GM21360 (cell line): ENCODE results near the gene NOL11.
"Not testable (repeated sequence)": the region's sequence is repeated elsewhere in the genome, so short reads cannot be mapped to it uniquely, and the experiment has no call there.

Experiments
- ATAC-seq: cut with Tn5 transposase; IDR thresholded peaks from one replicate; pipeline ENCODE4 v1.9.1; 2021; ENCODE audit warnings: mild to moderate bottlenecking, moderate library complexity; ENCODE audit not compliant: unreplicated experiment

NOL11 gene

DNA sequence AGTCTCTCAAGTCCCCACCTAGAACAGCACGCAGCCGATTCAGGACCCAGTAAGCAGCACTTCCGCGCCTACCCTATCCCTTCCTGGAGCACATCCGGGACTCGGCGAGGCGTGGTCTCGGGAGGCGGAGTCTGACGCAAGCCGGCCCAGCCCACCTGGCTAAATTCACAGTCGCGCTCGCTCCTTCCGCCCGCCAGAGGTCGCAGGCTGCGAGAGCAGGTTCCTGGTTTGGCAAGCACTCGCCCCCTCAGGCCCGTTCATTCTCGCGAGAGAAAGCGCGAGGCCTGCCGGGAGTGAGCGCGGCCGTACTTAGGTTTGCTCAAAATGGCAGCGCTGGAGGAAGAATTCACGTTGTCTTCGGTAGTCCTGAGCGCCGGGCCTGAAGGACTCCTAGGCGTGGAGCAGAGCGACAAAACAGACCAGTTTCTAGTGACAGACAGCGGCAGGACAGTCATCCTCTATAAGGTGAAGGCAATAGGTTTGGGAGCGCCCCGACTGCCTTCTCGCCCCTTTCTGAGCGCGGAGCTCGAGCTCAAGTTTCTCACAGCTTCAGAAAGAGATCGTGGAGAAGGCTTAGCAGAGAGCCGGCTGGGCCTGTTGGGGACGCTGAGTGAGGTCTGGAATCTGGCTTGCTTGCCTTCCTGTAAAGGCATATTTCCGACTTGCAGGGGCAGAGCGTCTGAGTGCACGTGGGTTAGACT, at the start of gene NOL11:
TSS of gene NOL11 (plus strand) at position 313 of the 701 bp plus-strand sequence. CDS start at position 325, 12 bp downstream.
- peak; percentile 96 for ATAC-seq

DNA sequence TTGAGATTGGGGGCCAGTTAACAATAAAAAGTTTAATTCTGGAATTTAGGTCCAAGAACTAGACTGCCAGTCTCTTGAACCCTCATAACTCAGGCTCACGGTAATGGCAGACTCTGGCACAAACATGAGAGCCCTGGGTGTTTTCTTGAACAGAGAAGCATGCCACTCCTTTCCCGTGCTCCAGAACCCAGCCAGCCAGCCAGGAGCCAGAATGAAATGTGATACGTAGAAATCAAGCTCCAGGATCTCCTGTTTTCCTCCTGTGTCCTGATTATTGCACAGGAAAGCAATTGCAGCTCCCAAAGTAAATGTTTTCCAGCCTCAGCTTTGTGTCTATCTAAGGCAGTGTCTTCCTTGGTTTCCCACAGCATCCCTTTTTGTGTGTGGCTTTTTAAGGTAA, 46.2 kb upstream of the NOL11 start:
- no peak for ATAC-seq

DNA sequence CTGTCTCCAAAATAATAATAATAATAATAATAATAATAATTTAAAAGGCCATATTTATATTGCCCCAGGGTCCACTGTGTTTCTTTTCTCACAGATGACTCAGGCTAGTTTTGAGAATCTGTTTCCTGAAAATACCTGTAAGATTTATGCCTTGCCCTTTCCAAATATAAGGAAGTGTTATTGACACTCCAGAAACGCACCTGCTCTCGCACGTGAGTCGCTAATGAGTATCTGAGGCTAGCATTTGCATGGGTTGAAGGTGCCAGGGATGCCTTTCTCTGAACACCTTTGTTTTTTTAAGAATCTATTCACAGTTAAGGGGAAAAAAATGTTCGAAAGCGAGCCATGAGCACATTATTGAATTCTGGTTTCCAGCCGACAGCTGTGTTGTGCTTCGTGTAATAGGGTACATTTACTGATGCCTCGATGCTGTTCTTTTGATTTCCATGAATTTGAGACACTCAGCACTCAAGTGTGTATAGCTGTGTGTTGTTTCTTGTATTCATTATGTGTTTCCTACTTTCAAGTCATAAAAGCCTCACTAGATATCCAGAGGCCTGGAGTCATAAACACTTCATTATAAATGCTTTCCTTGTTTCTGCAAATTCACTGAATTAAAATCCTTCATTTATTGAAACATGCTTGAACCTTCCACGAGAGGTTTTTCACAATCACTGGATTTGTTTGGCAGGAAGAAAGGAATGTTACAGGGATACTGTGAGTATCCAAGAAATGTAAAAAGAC, 45.0 kb upstream of the NOL11 start:
- ATAC-seq, result no peak

DNA sequence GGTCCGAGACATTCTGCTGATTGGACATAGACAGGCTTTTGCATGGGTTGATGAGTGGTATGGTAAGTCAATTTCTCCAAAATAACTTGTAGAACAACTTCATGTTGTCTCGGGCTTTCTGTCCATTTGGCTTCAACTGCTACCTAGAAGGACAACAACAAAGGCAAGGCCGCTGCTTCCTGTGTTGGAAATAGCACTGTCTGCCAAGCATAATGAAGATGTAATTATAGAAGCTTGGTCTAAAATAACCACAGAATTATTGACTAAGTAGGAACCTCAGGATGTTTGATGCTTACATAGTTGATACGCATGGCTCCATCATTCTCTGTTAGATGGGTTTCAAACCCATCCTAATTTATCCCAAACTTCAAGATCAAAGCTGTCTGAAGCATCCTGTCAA, 42.3 kb upstream of the NOL11 start:
- ATAC-seq, result no peak

DNA sequence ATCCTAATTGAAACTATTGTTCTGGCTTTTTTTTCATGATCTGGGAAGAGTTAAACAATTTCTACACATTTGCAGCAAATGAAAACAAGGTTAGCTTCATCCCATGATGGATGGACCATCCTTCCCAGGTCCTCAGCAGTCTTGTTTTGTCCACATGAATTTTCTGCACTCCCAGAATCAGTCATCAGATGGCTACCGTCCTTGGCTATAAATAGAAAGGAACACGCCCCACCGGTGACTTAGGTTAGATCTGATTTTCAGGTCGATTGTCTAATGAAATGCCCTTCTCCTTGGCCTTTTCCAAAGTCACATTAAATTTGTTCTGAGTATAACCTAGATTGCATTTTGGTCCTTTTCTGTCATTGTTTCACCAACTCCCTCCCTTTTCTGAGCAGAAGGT, 41.4 kb upstream of the NOL11 start:
- no peak for ATAC-seq

DNA sequence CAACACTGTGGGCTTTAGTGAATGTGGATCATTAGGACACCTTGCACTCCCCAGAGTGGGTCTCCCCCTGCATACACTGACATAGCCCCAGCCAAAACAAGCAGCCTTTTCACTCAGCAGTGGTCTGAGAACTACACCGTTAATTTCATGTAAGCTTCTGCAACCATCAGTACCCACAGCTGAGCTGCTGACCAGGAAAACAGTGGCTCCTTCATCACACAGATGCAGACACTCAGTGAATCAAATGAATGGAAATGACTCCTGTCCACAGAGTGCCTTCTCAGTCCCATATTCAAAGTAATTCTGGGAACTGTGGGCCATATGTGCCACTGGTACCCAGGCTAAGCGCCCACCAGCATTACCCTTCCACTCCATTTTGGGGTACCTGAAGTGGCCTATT, 39.3 kb upstream of the NOL11 start:
- ATAC-seq, result no peak

DNA sequence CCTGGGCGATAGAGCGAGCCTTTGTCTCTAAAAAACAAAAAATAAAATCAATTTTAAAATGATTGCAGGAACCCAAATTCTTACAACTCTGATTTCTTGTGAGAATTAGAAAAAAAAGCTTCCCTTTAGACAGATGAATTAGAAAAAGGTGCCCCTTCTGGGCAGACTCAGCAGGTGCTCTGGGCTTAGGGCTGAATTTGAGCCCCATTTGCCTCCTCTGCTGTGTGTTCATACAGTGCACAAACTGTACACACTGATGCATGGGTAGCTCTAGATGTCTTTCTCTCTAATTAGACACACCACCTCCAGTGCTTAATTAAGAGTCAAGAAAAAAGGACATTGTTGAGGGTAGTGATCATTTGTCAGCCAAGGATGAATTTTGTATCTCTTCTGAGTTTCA, 38.5 kb upstream of the NOL11 start:
- no peak for ATAC-seq

DNA sequence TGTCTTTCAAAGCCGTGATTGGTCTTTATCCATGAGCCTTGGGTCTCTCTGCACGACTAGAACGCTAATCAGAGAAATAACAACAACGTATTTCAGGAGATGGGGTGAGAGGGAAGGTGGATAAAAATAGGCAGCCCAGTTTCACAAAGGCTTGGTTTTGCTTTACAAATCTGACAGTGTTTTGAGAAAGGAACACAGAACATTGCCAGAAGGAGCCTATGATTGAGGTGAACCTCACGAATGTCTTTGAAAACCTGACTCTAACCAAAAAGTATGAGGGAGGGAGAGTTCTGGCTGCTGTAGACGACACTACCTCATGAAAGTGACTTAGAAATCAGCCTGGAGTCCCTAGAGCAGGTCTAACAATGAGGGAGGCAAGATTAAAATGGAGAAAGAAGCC, 38.0 kb upstream of the NOL11 start:
- ATAC-seq, result no peak

DNA sequence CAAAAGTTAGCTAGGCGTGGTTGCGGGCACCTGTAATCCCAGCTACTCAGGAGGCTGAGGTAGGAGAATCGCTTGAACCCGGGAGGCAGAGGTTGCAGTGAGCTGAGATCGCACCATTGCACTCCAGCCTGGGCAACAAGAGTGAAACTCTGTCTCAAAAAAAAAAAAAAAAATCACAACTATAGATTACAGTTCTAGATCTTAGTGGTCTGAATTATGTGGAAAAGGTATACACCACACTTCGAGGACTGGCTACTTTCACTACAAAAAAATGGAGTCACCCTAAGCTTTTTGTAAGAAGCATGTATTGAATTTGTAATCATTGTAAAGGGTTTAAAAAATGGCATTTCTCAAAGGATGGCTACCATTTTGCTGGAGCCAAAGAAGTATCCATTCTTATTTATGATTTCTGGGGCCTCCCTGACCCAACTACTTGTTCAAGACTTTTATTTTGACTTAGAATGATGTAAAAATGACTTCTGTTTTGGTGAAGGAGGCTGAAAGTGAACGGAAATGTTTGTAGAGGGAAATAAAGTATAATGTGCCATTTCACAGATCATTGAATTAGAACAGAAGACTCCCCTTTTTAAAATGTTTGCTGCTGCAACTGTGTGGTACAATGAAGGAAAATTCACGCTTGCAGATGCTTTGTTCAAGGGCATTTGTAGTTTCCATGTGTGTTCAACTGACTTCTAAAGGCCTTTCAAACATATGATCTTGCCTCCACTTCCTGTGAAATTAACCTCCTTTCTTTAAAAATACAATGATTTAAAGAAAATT, 37.1 kb upstream of the NOL11 start:
- ATAC-seq, result no peak

DNA sequence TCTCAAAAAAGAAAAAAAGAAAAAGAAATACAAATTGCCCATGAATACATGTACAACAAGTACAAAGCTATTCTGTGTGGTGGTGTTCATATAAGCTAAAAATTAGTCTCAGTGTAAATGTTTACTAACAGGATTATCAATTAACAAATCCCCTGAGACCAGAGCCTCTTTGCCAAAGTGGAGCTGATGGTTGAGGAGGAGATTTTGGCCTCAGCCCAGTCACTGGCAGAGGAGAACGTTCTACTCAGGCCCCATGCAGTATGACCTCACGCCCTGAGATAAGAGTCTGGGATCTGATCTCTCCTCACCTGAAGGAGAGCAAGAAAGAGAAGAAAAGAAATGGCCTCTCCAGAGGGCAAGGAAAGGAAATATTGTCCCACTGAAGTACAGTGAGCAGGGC, 35.5 kb upstream of the NOL11 start:
- no peak for ATAC-seq

DNA sequence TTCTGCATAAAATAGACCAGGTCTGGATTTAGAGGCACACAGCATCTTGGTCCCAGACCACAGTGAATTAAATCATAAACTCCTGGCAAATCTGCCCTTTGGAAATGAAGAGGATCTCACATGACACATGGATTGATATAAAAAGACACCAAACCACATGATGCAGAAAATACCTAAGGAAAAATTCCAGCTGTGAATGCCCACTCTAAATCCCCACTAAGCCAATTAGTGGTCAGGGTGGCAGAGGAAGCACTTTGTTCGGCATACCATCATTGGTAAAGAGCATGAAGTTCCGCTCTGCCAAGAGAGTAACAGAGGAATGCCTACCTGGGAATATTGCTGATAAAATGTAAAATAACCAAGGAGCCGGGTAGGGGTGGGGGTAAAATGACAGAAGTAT, 32.4 kb upstream of the NOL11 start:
- no peak for ATAC-seq

DNA sequence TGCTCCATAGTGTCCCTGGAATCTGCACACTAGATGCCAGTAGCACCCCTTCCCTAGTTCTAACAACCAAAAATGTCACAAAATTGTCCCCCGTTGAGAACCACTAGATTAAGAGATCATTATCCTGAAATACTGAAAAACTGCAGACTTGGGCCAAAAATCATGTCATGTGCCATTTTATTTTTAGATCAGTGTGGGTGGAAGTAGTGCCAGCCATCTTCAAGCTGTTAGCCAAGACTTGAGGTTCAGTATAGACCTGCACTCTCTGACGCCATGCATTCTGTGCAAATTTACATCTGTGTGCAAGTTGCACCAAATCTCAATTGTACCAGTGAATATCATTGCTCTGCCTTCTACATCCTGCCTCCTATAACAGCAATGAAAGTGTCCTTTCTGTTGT, 31.5 kb upstream of the NOL11 start:
- no peak for ATAC-seq

DNA sequence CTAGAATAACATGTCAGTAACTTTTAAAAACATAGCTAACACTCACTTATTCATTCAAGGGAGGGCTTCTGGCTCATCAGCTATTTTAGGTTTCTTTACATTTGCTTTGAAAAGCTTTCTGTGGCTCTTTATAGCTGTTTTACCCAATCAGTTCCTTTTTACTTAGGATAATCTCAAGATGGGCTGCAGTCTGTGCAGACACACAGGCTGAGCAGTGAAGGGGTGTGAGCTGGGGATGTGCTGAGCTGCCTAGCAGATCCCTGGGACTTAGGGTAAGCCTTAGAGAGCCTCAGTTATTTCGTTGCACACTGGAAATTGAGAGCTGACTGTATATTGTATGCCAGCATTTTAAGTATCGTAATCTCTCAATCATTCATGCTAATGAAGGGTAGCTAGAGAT, 30.2 kb upstream of the NOL11 start:
- ATAC-seq, result no peak

DNA sequence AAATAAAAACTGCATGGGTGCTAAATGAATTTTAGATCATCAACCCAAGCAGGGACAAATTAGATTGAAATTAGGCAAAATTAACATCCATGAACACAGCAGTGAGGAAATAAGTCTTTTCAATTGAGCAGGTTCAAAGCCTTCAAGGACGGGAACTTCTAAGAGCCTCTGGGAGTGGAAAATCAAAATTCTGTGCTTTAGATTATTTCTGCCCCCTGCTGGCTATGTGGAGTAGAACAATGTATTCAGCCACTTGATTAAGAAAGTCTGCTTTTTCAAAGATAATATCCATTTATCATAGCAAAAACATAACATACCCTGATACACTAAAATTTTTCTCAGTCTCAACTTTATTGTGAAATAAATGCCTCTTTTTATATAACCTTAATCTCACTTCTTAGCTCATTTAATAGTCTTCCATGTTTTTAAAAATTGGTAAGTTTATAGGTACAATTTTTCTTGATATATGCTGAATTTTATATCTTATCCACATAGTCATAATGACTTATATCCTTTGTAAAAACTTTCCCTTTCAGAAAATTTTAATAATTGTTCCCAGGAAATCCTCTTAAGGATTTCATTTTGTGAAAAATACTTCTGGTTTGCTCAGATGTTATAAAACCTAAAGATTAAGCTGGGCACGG, 28.1 kb upstream of the NOL11 start:
- ATAC-seq, result no peak

DNA sequence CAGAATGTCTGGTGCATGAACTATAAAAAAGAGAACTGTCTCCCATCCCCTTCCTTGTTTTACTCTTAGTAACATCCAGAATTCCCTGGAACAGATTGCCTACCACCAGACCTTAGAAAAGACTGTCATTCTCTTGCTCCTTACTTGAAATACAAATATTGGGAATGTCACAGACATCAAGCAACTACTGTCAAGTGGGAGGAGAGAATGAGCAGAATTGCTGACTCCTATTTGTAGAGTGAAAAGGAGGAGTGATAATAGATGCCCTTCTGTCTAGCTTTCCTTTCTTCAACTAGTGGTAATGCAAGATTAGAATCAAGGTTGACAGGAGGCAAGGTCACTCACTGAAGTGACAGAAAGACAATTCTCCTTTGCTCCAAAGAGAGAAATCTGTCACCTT, 23.9 kb upstream of the NOL11 start:
- no peak for ATAC-seq

DNA sequence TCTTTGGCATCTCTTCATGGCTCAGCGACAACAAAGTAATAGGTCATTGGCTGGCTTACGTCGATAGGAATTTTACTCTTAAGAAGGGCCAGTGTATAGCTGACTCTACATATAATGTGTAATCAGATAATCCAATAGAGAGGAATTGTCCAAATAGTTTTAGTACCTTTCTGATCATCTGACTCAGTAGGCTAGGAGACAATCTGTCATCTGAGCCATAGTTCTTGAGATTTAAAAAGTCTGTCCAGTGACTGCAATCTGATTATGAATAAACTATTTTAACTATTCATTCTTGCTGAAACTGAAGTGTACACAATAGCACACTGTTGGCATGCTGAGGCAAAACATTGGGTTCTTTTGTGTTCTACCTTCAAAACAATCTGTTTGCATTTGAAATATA, 21.4 kb upstream of the NOL11 start:
- no peak for ATAC-seq

DNA sequence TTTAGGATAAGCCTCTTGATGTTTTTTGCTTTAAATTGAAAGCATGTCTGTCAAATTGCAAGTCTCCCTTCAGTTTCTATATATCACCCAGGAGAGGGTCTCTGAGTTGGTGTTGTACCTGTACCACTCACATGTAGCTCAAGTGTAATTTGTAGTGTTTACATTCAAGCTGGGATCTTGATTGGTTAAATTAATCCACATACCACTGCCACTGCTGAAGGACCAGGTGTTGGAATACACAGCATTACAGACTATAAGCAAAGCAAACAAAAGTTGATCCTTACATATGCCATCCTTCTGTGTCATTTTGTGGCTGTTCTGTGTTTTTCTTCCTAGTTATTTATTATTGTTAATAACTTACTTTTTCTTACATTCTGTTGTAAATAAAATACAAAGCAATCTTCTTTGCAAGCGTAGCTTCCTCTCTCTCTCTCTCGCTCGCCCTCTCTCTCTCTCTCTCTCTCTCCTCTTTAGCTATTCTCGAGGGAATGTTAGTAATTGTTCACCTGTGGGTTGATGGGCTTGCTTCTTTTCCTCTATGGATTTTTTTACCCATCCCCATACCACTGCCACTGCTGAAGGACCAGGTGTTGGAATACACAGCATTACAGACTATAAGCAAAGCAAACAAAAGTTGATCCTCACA, 20.8 kb upstream of the NOL11 start:
- ATAC-seq, result no peak

DNA sequence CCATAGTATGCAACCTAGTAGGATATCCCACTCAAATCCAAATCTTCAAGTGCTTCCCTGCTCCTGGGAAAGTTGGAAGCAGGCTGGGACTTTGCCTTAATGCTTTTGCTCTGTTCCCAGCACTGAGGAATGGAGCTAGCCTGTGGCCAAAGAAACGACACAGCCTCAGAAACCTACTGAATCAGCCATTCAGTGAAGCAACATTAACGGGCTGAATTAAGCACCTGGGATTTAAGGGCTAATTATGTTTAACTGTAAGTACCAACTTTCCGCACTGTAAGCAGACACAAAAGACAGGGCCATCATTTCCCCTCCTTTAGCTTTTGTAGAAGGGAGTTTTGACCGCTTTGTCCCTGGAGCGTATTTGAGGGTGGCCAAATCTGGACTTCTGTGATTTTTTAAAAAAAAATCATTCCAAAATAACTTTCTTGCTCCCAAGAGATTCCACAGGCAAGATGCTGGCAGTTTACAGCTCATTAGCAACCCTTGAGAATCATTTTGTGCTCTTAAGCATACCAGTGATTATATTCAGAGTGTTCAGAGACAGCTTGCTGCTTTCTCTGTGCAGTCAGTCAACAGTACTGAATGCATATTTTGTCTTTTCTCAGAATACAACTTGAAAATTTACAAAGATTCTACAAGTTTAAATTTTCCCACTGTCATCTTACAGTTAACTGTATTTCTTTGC, 17.6 kb upstream of the NOL11 start:
- ATAC-seq, result no peak

DNA sequence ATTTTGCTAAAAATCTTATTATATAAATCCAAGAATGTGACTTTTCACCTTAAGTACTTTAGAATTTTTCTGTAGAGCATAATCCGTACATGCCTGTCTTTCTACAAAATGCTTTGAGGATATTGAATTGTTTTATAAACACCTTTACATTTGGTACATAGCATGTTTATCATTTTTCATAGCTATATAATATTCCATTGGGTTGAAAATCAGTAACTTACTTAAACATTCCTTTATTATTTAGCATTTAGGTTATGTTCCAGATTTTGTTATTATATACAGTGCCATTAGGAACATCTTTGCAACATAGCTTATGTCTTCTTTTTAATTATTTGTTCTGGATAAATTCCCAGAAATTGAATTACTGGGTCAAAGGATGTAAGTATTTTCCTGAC, 17.0 kb upstream of the NOL11 start:
- no peak for ATAC-seq

DNA sequence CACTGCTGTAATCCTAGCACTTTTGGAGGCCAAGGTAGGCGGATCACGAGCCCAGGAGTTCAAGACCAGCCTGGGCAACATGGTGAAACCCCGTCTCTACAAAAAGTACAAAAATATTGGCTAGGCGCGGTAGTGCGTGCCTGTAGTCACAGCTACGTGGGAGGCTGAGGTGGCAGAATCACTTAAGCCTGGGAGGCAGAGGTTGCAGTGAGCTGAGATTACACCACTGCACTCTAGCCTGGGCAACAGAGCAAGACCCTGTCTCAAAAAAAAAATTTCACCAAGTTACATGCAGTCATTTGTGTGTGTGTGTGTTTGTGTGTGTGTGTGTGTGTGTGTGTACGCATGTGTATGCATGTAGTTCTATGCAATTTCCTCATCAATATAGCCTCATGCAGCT, 14.9 kb upstream of the NOL11 start:
- not testable (repeated sequence) for ATAC-seq
